ENCODE results near the gene RNF19B. TPM values are rescaled to one million over a fixed set of nuclear protein-coding genes. Genes with fewer than 3 reads are reported as not detected.

RNF19B gene
- total RNA-seq, 1 experiment from 2014 or later, result 15.0 TPM

- no peak overlapping the region for H2BK20ac ChIP-seq (ENCODE audit: low read depth, low read length, poor library complexity, severe bottlenecking)
- H3K4me1 ChIP-seq (ENCODE audit: insufficient read depth, low read length), result no peaks in the 10 kb centered on the region
- Mint-ChIP-seq H3K4me1 (peaks cover 28 to 33% of the 10 kb centered on the region in 2 experiments), H3K36me3 (ENCODE audit: insufficient read depth in 1 of 3, low read depth in 3 of 3) (peaks cover 6 to 27% (median 15%) of the 10 kb centered on the region in 3 experiments; a peak in 6 of 7 replicates), H3K4me3 (no peak overlapping the region), H3K9me3 (no peaks in the 10 kb centered on the region), H3K27me3 (ENCODE audit: low read depth) (no peaks in the 10 kb centered on the region; the same call in 1 of the 2 replicates), H3K27ac (peak overlapping the region in 1 of 3 experiments; percentile 8; a peak in 1 of 7 replicates)
- no peak overlapping the region for H4K91ac ChIP-seq (ENCODE audit: insufficient read length, low read depth, low read length)
- H4K5ac ChIP-seq (ENCODE audit: insufficient read length, low read depth, low read length), result no peak overlapping the region
- no peak overlapping the region for H3K23ac ChIP-seq (ENCODE audit: insufficient read length, low read depth, low read length)
- H3K23me2 ChIP-seq (ENCODE audit: insufficient read length, low read depth, low read length, poor library complexity, severe bottlenecking), result no peaks in the 10 kb centered on the region
- no peak overlapping the region for H3K27ac ChIP-seq (ENCODE audit: insufficient read length, low read depth, low read length)
- H3K9me3 ChIP-seq (ENCODE audit: control insufficient read depth, low read depth, low read length), result no peaks in the 10 kb centered on the region
- no CpG with 5 or more reads among the region's 2 CpGs for WGBS (ENCODE audit: extremely low coverage, insufficient read length, low lambda C conversion rate)
- TF ChIP-seq, protein P1, sequence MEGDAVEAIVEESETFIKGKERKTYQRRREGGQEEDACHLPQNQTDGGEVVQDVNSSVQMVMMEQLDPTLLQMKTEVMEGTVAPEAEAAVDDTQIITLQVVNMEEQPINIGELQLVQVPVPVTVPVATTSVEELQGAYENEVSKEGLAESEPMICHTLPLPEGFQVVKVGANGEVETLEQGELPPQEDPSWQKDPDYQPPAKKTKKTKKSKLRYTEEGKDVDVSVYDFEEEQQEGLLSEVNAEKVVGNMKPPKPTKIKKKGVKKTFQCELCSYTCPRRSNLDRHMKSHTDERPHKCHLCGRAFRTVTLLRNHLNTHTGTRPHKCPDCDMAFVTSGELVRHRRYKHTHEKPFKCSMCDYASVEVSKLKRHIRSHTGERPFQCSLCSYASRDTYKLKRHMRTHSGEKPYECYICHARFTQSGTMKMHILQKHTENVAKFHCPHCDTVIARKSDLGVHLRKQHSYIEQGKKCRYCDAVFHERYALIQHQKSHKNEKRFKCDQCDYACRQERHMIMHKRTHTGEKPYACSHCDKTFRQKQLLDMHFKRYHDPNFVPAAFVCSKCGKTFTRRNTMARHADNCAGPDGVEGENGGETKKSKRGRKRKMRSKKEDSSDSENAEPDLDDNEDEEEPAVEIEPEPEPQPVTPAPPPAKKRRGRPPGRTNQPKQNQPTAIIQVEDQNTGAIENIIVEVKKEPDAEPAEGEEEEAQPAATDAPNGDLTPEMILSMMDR (conservative IDR thresholded peaks at IDR 0.05), result no peak
- DNase-seq, result no peak
- H4K8ac ChIP-seq (replicated peaks; ENCODE audit: insufficient read length, low read depth, low read length), result no peak overlapping the region
- no peaks in the 10 kb centered on the region for H3K79me2 ChIP-seq (ENCODE audit: insufficient read depth, low read length)
- H2BK12ac ChIP-seq (ENCODE audit: insufficient read length, low read depth, low read length), result no peak overlapping the region
- H3K4me2 ChIP-seq (ENCODE audit: insufficient read depth, insufficient read length, low read length), result no peak overlapping the region
- H3K9ac ChIP-seq (ENCODE audit: extremely low read depth, insufficient read length, low read length), result no peak overlapping the region
- H4K20me1 ChIP-seq (ENCODE audit: control insufficient read depth, insufficient read depth, insufficient read length), result no peaks in the 10 kb centered on the region
- no peak overlapping the region for H3K18ac ChIP-seq (ENCODE audit: insufficient read length, low read depth, low read length)
- no peak overlapping the region for H3K14ac ChIP-seq (ENCODE audit: insufficient read depth, low read length)
- no peak overlapping the region for H2BK5ac ChIP-seq (ENCODE audit: insufficient read length, low read length)
- H2AK5ac ChIP-seq (ENCODE audit: insufficient read length, low read length), result no peak overlapping the region
- H3K56ac ChIP-seq (ENCODE audit: insufficient read length, low read depth, low read length), result no peak overlapping the region
- H3K27me3 ChIP-seq (ENCODE audit: insufficient read depth, low read length), result no peaks in the 10 kb centered on the region
- no peak overlapping the region for H2AFZ ChIP-seq (ENCODE audit: low read length)
- no peak overlapping the region for H3T11ph ChIP-seq (ENCODE audit: low read length)
- H2BK120ac ChIP-seq (ENCODE audit: low read depth, low read length, poor library complexity, severe bottlenecking), result no peak overlapping the region
- no peak overlapping the region for H2BK15ac ChIP-seq (ENCODE audit: low read depth, low read length)
- no peak overlapping the region for H3K4ac ChIP-seq (ENCODE audit: low read depth, low read length)
- no peaks in the 10 kb centered on the region for H3K79me1 ChIP-seq (ENCODE audit: insufficient read depth, low read depth, low read length, poor library complexity, severe bottlenecking)
Measured at GRCh38 chr1:33004613-33005012, 40.0 kb upstream of the RNF19B start.

Measured in H9 (cell line).